ENCODE measurements around the gene RUNDC3A. TPM values are rescaled to one million over a fixed set of nuclear protein-coding genes. Genes with fewer than 3 reads are reported as not detected.

Gene RUNDC3A
- total and polyA plus RNA-seq, 2 of the 8 experiments (the other 6 are each of a cell fraction or from before 2014, with no cell fraction given) = 6.4 to 13.8 TPM

GRCh38 chr17:44312396-44313104, 4.1 kb downstream of the RUNDC3A start:
- FAIRE-seq (no peak), DNase-seq (ENCODE audit: low read depth in 1 of 2, low spot score in 2 of 2) (no peak)
- H3K4ac ChIP-seq (replicated peaks; ENCODE audit: insufficient read length, low read depth, low read length) = no peak overlapping the region
- no peak overlapping the region for H3K9ac ChIP-seq (replicated peaks in 1 of 4; ENCODE audit: extremely low read depth in 1 of 4, low read depth in 3 of 4, low read length in 3 of 4)
- no peaks in the 10 kb centered on the region for H3K9me3 ChIP-seq (ENCODE audit: insufficient read depth in 2 of 2, low read depth in 1 of 2, low read length in 1 of 2)
- H3K27ac ChIP-seq (ENCODE audit: low read depth, low read length) = no peak overlapping the region
- peaks cover 0 to 19% (median 17%) of the 10 kb centered on the region in 4 experiments; a peak in 6 of 7 replicates for H3K27me3 ChIP-seq (replicated peaks in 1 of 4; ENCODE audit: control insufficient read depth in 3 of 4, extremely low read depth in 1 of 4, insufficient read depth in 3 of 4, low read length in 3 of 4)
- H2BK12ac ChIP-seq (ENCODE audit: low read depth, low read length) = peak overlapping the region; percentile 88; the same call in 1 of the 2 replicates
- peak overlapping the region; percentile 7; the same call in 1 of the 2 replicates for H2BK5ac ChIP-seq (ENCODE audit: low read depth, low read length)
- H3K23ac ChIP-seq (ENCODE audit: insufficient read length) = no peak overlapping the region
- H3K18ac ChIP-seq (ENCODE audit: extremely low read depth, low read length) = no peak overlapping the region; the same call in 1 of the 2 replicates
- CTCF ChIA-PET (ENCODE audit: partially characterized antibody) = interaction anchor here (0.8 to 2.5 kb wide), 5 partner anchors 9 to 102 kb away, joined by 3 to 10 read pairs (median 4); no protein-coding TSS in a partner anchor
- no peak overlapping the region; a peak in 1 of 4 replicates for H3K4me2 ChIP-seq (ENCODE audit: insufficient read depth in 1 of 2, low read depth in 2 of 2, low read length in 2 of 2)
- H3K79me2 ChIP-seq (ENCODE audit: control insufficient read depth in 1 of 2, insufficient read depth in 2 of 2, low read length in 2 of 2) = no peaks in the 10 kb centered on the region
- no peak overlapping the region for H4K91ac ChIP-seq (replicated peaks; ENCODE audit: insufficient read length, low read length)
- no peak overlapping the region for H4K5ac ChIP-seq (ENCODE audit: insufficient read length, low read depth, low read length)
- H3K79me1 ChIP-seq (ENCODE audit: low read depth, low read length) = no peaks in the 10 kb centered on the region
- H3K56ac ChIP-seq (replicated peaks; ENCODE audit: insufficient read length, low read depth, low read length) = peak overlapping the region; percentile 48
- H2BK120ac ChIP-seq (replicated peaks; ENCODE audit: low read depth, low read length) = no peak overlapping the region
- POLR2A ChIA-PET (ENCODE audit: partially characterized antibody) = interaction anchor here (0.7 to 14.6 kb wide), 5 partner anchors 9 to 102 kb away, joined by 3 to 135 read pairs (median 3); partner anchors contain the start of gene GRN
- H2BK20ac ChIP-seq (ENCODE audit: low read length) = no peak overlapping the region; the same call in 1 of the 2 replicates
- H4K8ac ChIP-seq (ENCODE audit: extremely low read depth, insufficient read depth, low read length) = no peak overlapping the region; the same call in 1 of the 2 replicates
- no peak overlapping the region; the same call in 1 of the 2 replicates for H2AK5ac ChIP-seq (ENCODE audit: low read depth, low read length)
- peaks cover 0 to 12% of the 10 kb centered on the region in 2 experiments for H4K20me1 ChIP-seq (replicated peaks in 1 of 2; ENCODE audit: control insufficient read depth in 1 of 2, insufficient read depth in 2 of 2, low read length in 2 of 2)
- peak overlapping the region; percentile 88; the same call in 1 of the 2 replicates for H2BK15ac ChIP-seq (ENCODE audit: low read length)
- no peak overlapping the region for H3K4me3 ChIP-seq (ENCODE audit: extremely low read depth in 1 of 4, insufficient read depth in 2 of 4, low read depth in 3 of 4, low read length in 4 of 4)
- H2AFZ ChIP-seq (ENCODE audit: low read length) = no peak overlapping the region
- 89% methylated on average over 9 of the region's 17 CpGs; no CpG with 5 or more reads in 1 of the 2 experiments for WGBS, 2 experiments (ENCODE audit: extremely low coverage in 1 of 2, insufficient coverage in 1 of 2, insufficient read length in 1 of 2, insufficient replicate concordance in 2 of 2, low coverage in 1 of 2, low lambda C conversion rate in 2 of 2, missing lambda C conversion rate in 1 of 2)
- peaks cover 20% of the 10 kb centered on the region for H3K23me2 ChIP-seq (ENCODE audit: low read depth, low read length)
- H3K36me3 ChIP-seq (ENCODE audit: control insufficient read depth in 2 of 4, insufficient read depth in 4 of 4, low read length in 3 of 4) = no peaks in the 10 kb centered on the region
- H3K4me1 ChIP-seq (replicated peaks in 1 of 4; ENCODE audit: control insufficient read depth in 3 of 4, insufficient read depth in 4 of 4, low read length in 3 of 4) = peaks cover 7 to 47% (median 36%) of the 10 kb centered on the region in 4 experiments
- H3K14ac ChIP-seq (ENCODE audit: insufficient read length) = no peak overlapping the region
- TF ChIP-seq TCF12 (IDR thresholded peaks at IDR 0.05; ENCODE audit: low read depth, low read length) (no peak), CEBPB (IDR thresholded peaks at IDR 0.05; ENCODE audit: low read depth, low read length) (no peak), JUND (IDR thresholded peaks at IDR 0.05; ENCODE audit: low read length) (no peak), ATF3 (IDR thresholded peaks at IDR 0.05; ENCODE audit: insufficient read depth, low read depth, low read length) (no peak), CBX5 (IDR thresholded peaks at IDR 0.05; ENCODE audit: low read depth, low read length) (no peak), KDM1A (IDR thresholded peaks at IDR 0.05; ENCODE audit: borderline replicate concordance, low read length) (no peak), EZH2 (IDR thresholded peaks at IDR 0.05; ENCODE audit: low read depth, low read length, severe bottlenecking) (no peak)
